GM21526 (cell line): ENCODE data around the gene SPTLC1.

ENCODE experiments used
- ATAC-seq: cut with Tn5 transposase; IDR thresholded peaks from one replicate; pipeline ENCODE4 v1.9.1; 2021; ENCODE audit warnings: moderate library complexity; ENCODE audit not compliant: unreplicated experiment, low FRiP score

SPTLC1 gene

GRCh38 chr9:91992461-91993041, 122.7 kb downstream of the SPTLC1 start:
- no peak for ATAC-seq

- no peak for ATAC-seq
Observed at GRCh38 chr9:91991721-91992341, 123.4 kb downstream of the SPTLC1 start.

- no peak for ATAC-seq
Observed at GRCh38 chr9:91986248-91986647, 129.0 kb downstream of the SPTLC1 start.

- no peak for ATAC-seq
Observed at GRCh38 chr9:91985692-91986091, 129.5 kb downstream of the SPTLC1 start.
